Measurements from ENCODE around the gene DCTN5.

DNA sequence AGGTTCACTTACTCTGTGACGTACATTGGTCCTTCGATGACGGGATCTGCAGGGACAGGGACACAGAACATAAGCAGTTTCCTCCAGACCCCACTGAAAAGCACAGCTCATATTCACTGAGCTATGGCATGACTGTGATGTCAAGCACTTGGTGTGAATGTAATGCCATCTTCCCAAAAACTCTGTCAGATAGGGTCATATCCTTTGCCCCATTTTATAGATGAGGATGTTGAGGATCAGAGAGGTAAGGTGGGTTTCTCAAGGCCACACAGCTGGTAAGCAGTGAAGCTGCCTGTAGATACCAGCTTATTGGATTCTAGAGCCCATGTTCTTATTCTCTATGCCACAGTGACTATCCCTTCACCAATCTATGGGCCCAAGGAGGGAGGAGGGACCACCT lies 69.2 kb downstream of the DCTN5 start:
- TF ChIP-seq, protein P1, sequence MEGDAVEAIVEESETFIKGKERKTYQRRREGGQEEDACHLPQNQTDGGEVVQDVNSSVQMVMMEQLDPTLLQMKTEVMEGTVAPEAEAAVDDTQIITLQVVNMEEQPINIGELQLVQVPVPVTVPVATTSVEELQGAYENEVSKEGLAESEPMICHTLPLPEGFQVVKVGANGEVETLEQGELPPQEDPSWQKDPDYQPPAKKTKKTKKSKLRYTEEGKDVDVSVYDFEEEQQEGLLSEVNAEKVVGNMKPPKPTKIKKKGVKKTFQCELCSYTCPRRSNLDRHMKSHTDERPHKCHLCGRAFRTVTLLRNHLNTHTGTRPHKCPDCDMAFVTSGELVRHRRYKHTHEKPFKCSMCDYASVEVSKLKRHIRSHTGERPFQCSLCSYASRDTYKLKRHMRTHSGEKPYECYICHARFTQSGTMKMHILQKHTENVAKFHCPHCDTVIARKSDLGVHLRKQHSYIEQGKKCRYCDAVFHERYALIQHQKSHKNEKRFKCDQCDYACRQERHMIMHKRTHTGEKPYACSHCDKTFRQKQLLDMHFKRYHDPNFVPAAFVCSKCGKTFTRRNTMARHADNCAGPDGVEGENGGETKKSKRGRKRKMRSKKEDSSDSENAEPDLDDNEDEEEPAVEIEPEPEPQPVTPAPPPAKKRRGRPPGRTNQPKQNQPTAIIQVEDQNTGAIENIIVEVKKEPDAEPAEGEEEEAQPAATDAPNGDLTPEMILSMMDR (IDR thresholded peaks at IDR 0.05; ENCODE audit: borderline replicate concordance, extremely low read depth, low read length, poor library complexity, severe bottlenecking) = no peak
- TF ChIP-seq EZH2 (IDR thresholded peaks at IDR 0.05; ENCODE audit: borderline replicate concordance, low read depth, low read length, severe bottlenecking) = no peak

All from DND-41 (cell line).